ELF-1 (cell line): ENCODE data around the gene CCDC85C.

Source experiments
- DNase-seq: peaks from one replicate; pipeline ENCODE4 v3.0.0-alpha.2; 2016; ENCODE audit warnings: low read depth, low spot score

The CCDC85C gene

GRCh38 chr14:99606359-99606758 lies 2.4 kb upstream of the CCDC85C start:
- DNase-seq: peak; percentile 69

DNA sequence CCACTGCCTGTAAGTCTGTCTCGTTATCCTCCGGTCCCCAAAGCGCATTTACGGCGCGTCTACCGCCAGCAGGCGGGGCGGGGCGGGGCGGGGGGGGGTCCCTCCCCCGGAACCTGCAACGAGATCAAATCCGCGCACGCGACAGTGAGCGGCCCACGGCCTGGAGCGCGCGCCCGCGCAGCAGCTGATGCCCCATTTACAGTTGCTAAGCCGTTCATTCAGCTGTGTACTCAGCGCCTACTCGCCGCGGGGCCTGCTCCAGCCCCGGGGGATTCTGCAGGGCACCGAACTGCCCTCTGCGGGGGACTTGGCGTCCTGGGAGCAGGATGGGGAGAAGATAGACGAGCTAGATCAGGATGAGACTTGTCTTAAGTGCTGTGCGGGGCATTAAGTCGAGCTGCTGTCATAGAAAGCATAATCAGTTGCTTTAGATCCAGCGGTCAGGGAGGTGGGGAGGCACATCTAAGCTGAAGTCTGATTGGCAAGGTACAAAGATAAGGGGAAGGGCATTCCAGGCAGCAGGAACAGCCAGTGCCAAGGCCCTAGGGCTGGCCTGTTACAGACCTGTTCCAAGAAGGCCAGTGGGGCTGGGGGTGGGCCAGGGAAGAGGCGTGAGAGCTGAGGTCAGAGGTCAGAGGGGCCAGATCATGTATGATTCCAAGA lies 1.4 kb upstream of the CCDC85C start:
- DNase-seq: peak; percentile 74

DNA sequence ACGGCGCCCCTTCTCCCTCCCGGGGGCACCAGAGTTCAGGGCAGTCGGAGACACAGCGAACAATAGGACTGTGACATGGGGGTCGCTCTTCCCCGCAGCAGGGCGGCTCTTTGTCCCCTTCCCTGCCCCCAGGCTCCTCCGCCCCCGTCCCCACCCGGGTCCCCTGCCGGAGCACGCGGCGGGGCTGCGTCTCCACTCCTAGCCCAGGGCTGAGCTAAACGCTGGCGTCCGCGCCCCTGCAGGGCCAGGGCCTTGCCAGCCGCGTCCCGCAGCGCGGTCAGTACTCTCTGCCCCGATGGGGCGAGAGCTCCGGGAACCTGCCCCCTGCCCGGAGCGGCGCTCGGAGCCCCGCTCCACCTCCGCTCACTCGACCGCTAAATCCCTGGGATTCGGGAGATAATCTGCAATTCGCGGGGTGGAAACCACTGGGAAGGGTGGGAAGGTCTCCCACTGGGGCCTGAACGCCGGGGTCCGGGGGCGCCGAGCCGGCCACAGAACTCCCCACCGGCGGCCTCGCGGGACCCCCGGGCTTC lies 825 bp upstream of the CCDC85C start:
- DNase-seq: peak; percentile 65

GRCh38 chr14:99604278-99604765 lies 315 bp upstream of the CCDC85C start:
- DNase-seq: peak; percentile 97

- DNase-seq: no peak
Measured at GRCh38 chr14:99602788-99603415, 1.1 kb downstream of the CCDC85C start.

GRCh38 chr14:99602054-99602787 lies 1.8 kb downstream of the CCDC85C start:
- no peak for DNase-seq

- DNase-seq: no peak
Measured at GRCh38 chr14:99601361-99601831, 2.6 kb downstream of the CCDC85C start.

DNA sequence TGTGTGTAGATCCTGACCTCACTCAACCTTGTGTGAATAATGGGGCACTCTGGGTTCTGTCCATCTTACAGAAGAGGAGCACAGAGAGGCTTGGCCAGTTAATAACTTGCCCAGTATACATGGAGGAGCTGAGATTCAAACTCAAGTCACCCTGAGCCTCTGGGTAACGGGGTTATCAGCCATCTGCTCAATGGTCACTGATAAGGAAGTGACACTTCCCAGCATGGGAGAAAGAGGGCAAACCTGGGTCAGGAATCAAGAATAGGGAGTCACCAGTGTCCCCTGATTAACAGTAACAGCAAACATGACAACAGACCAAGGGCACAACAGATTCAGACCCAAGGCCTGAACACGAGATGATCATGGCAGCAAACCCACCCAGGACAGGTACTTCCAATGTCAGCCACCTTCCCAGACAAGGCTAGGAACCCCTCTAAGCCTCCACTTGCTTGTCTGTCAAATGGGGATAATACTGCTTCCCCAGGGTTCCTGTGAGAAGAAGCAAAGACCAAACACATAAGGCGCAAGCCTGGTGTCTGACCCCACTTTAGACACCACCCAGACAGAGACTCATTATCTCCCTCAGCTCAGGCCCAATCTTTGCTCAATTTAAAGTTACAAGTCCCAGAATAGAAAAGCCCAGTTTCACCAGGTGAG lies 3.6 kb downstream of the CCDC85C start:
- DNase-seq: no peak

DNA sequence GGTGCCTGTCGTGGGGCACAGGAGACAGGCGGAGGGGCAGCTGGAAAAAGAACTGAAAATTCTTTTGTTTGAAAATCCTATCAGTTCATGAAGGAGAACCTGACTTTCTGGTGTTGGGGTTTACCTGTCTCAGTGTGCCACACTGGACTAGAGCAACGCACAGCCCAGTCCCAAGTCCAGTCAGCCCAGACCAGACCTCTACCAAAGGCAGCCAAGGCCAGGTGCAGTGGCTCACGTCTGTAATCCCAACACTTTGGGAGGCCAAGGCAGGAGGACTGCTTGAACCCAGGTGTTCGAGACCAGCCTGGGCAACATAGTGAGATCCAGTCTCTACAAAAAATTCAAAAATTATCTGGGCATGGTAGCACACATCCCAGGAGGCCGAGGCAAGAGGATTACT lies 4.6 kb downstream of the CCDC85C start:
- DNase-seq: no peak

- DNase-seq: no peak
Measured at GRCh38 chr14:99598774-99599173, 5.2 kb downstream of the CCDC85C start.

- no peak for DNase-seq
Measured at GRCh38 chr14:99597911-99598600, 6.0 kb downstream of the CCDC85C start.

GRCh38 chr14:99596772-99597171 lies 7.2 kb downstream of the CCDC85C start:
- DNase-seq: no peak

GRCh38 chr14:99596071-99596627 lies 7.9 kb downstream of the CCDC85C start:
- no peak for DNase-seq

- no peak for DNase-seq
Measured at GRCh38 chr14:99595524-99595923, 8.5 kb downstream of the CCDC85C start.

DNA sequence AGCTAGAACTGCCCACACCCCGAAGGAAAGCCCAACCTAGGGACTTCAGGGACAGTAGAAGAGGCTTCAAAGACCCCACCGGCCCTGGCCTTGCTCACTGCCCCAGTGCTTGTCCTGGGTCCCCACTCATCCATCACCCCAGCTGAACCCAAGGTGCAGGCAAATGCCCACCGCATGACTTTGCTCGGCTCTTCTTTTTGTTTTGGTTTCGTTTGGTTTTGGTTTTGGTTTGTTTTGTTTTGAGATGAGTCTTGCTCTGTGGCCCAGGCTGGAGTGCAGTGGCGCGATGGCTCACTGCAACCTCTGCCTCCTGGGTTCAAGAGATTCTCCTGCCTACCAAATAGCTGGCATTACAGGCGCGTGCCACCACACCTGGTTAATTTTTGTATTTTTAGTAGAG lies 9.0 kb downstream of the CCDC85C start:
- no peak for DNase-seq

DNA sequence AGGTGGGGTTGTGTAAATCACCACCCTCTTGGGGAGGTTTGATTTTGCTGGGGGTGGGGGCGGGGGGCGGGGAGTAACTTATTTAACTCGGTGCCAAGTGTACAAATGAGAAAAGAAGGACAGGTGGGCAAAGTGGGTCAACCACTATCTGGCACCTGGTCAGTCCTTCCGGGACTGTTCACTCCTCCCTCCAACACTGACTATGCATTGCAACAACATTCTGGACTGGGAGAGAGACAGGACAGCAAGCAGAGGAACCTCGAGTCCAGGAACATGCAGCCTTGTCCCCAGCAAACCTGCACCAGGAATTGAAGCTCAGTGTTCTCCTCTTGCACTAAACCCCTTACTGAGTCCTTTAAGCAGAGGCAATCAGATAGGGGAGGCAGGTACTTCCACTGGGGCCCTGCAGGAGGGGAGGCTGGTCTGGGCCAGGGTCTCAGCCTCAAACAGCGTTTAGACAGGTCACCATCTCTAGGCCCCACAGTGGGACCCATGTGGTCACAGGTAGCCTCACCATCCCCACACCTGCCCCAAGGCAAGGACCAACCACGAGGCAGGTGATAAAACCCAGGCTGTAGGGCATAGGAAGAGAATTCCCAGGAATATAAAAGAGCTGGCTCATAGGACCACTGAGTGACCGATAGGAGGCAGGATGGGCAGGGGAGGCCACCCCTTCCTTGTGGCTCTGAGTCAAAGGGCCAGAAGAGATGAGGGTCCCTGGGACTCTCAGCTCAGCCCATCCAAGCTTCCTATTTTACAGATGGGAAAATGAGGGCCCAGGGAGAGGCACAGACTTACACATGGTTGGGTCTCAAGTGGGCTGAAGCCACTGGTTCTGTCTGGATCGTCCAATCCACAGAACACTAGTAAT lies 9.8 kb downstream of the CCDC85C start:
- DNase-seq: no peak

GRCh38 chr14:99592933-99593753 lies 10.9 kb downstream of the CCDC85C start:
- no peak for DNase-seq

DNA sequence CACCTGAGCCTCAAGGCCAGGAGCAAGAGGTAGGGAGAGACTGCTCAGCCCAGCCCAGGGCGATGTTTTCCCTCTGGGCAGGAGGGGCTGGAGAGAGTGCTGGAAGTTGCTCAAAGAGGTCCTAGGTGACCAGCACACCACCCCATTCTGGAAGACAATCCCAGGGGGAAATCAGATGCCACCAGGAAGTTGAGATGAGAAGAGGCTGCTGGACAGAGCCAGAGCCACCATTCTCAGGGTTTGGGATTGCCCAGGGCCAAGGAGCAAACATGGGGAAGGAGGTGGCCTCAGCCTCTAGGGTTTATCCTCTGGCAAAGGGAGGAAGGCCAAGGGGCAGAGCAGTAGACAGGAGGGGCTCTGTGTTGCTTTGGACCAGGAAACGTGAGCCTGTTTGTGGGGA lies 11.6 kb downstream of the CCDC85C start:
- DNase-seq: no peak
